22Rv1 (cell line): ENCODE measurements around the gene COP1.

Experiments
- CTCF ChIP-seq: fragments of 450-650 bp; IDR thresholded peaks from 2 replicates; pipeline ENCODE4 v1.5.1; 2017; ENCODE audit warnings: mild to moderate bottlenecking
- ZFX ChIP-seq: fragments of 450-650 bp; IDR thresholded peaks from 2 replicates; pipeline ENCODE4 v1.6.1; 2017; ENCODE audit warnings: antibody characterized with exemption, borderline replicate concordance

- no peak for TF ChIP-seq CTCF
- no peak for TF ChIP-seq ZFX
Observed at GRCh38 chr1:176211396-176212165, 4.5 kb upstream of the COP1 start.
